Measurements from ENCODE around the gene RBM48.
"Not testable (repeated sequence)": the region's sequence is repeated elsewhere in the genome, so short reads cannot be mapped to it uniquely, and the experiment has no call there.

Gene RBM48

DNA sequence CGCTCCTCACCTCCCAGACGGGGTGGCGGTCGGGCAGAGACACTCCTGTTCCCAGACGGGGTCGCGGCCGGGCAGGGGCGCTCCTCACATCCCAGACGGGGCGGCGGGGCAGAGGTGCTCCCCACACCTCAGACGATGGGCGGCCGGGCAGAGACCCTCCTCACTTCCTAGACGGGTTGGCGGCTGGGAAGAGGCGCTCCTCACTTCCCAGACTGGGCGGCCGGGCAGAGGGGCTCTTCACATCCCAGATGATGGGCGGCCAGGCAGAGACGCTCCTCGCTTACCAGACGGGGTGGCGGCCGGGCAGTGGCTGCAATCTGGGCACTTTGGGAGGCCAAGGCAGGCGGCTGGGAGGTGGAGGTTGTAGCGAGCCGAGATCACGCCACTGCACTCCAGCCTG, 16.5 kb downstream of the RBM48 start:
- DNase-seq (ENCODE audit: low read depth), result not testable (repeated sequence)

DNA sequence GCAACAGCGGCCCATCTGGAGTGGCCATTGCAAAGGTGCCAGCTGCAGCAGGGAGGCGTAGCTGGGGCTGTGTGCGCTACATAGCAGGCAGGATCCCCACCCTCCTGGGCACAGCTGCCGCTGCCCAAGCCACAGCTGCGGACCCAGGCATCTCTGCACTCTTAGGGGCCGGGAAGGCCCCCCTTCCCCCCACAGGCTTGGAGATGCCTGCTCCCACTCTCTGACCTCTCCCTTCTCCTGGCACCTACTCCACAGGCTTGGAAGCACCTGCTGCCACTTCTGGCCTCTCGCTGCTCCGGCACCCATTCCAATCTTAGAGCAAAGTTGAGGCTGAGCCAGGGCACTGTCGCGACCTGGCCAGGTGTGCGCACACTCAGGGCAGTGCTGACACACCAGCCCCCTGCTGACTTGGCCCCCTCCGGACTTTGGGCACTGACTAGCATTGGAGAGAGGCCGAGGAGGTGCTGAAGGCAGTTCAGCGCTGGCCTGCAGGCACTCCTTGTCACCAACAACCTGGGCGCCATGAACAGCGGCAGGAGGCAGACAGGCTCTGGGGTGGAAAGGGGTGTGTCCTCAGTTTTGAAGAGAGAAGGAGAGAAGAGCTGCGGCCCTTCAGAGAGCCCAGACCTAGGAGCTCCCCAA, 18.4 kb downstream of the RBM48 start:
- no peak for DNase-seq (ENCODE audit: low read depth)

DNA sequence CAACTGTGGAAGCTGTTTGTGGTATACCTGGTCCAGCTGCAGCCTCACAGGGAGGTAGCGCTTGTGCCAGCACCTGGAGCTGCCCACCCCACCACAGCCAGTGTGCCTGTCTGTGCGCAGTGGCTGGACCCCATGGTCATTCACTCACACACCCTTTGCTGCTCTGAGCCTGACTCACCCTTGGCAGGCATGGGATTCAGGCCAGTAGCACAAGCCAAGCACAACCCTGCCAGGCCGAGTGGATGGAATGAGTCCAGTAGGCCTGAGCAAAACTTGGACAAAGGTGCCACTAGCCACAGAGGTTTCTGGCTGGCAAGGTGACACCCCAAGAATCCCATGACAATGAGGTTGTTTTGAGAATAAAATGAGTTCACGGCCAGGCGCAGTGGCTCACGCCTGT, 19.0 kb downstream of the RBM48 start:
- DNase-seq (ENCODE audit: low read depth), result no peak

DNA sequence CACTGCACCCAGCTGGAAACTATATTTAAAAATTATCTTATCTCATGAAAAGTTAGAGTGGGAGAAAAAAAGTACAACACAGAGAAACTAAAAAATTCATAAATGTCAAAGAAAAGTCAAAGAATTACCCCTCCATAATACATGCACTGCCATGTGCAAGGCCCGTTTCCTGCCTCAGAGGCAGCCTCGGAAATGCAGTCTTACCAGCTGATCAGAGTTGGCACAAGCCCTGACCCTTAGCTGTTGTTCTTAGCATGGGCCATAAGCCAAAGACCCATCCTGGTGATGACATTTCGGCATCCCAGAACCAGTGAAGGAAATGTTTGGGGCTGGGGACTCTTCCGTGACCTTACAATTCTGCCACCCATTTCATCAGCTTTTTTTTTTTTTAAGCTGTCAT, 21.6 kb downstream of the RBM48 start:
- no peak for DNase-seq (ENCODE audit: low read depth)

DNA sequence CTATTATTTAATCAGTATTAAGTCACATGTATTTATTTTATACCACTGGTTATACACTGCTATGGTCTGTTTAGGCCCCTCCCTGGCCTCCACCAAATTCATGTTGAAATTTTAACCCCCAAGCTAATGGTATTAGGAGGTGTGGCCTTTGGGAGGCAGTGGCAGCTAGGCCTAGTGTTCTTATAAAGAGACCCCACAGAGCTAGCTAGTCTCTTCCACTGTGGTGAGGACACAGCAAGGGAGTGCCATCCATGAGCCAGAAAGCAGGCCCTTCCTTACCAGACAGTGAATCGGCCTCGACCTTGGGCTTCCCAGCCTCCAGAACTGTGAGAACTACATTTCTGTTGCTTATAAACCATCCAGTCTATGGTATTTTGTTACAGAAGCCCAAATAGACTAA, 28.7 kb downstream of the RBM48 start:
- no peak for DNase-seq (ENCODE audit: low read depth)

DNA sequence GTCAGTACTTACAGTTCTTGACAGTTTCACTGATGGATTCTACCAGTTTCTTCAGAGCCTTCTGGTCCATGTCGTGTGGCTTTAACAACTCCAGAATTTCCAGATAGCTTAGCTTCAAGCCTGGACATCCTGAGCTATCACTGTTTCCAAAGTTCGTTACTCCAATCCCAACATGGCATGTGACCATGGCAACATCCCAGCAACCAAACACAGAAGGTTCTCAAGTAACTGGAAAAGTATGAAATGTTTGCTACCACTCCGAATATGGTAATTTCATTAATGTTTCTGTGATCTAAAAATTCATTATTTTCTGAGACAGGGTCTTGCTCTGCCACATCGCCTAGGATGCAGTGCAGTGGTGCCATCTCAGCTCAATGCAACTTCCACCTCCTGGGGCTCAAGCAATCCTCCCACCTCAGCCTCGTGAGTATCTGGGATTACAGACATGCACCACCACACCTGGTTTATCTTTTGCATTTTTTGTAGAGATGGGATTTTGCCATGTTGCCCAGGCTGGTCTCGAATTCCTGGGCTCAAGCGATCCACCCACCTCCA, 29.3 kb downstream of the RBM48 start:
- no peak for DNase-seq (ENCODE audit: low read depth)

DNA sequence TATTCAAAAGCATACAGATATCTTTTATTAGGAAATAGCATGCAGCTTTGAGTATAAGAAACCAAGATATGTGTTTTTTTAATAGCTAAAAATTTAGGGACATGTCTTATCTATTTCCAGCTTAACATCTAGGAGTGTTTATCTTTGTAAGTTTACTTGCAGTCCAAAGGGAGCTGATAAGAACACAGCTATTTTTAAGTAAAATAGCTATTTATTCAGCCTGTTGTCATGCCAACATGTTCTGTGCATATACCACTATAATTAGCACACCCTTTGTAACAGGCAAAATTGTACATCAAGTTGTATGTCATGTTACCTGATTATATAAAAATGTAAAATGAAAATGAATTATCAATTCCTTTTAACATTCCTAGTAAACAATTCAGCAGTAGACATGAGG, 32.0 kb downstream of the RBM48 start:
- no peak for DNase-seq (ENCODE audit: low read depth)

DNA sequence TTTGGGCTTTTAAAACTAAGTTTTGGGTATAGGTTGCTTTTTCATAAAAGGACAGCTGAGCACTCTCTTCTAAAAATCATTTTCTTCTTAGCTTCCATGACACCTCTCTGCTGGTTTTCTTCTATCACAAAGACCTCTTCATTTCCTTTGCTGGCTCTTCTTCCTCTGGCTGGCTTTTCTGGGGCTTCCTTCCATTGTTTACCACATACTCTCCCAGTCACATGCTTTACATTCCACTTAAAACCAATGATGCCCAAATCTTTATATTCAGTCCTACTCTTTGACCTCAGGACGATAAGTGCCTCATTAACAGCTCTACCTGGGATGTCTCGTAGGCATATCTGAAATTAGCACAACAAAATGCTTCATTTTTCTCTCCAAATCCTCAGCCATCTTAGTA, 34.8 kb downstream of the RBM48 start:
- DNase-seq (ENCODE audit: low read depth), result no peak

DNA sequence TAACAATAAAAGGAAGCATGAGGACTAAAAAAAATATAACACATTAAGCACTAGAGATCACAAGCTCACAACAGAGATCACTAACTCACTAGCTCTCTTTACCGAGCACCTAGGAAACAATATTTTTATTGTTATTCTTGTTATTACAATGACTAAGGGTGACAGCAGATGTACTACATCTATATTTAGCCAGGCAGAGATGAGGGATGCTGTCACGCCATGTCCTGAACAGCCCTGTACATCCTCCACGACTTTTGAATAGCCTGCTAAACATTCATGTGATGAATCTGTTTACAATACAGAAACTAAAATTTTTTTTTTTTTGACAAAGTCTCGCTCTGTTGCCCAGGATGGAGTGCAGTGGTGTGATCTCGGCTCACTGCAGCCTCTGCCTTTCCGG, 38.9 kb downstream of the RBM48 start:
- no peak for DNase-seq (ENCODE audit: low read depth)

DNA sequence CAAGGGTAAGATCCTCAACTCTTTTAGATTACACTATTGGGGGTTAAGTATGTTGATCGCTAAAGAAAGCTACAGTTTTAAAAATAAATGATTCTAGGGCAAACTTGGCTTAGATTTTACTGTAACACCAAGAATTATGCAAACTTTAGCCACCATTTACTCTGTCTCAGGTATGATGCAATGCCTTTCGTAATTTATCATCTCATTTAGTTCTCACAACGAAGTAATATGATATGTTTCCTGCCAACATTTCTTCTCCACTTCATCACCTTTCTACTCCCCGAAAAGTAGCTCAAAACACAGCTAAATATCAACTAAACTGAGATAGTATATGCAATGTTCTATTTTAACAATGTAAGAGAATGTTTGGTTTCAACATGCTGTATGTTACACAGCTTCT, 40.5 kb downstream of the RBM48 start:
- DNase-seq (ENCODE audit: low read depth), result no peak

DNA sequence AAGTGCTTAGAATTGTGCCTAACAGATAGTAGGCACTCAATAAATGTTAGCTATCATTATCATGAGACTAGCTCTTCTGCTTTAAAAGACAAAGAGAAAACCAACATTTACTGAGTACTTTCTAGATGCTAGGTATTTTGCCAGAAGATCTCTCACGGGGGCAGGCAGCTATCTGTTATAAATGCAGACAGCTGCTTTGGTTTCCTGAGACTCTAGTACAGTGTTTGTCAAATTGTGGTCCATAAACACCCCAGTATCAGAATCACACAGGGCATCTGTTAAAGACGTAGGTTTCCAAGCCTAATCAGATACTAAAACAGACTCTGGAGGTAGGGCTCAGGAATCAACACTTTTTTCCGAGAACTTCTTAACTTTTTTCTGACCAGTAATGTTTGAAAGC, 47.7 kb downstream of the RBM48 start:
- no peak for DNase-seq (ENCODE audit: low read depth)

DNA sequence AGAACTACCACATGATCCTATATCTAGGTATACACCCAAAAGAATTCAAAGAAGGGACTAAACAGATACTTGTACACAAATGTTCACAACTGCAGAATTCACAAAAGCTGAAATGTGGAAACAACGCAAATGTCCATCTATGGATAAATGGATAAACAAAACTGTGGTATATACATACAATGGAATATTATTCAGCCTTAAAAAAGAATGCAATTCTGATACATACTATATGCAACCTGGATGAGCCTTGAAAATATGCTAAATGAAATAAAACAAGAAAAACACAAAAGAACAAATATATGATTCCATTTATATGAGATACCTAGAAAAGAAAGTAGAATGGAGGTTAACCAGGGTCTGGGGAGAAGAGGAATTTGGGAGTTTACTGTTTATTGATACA, 54.4 kb downstream of the RBM48 start:
- no peak for DNase-seq (ENCODE audit: low read depth)

DNA sequence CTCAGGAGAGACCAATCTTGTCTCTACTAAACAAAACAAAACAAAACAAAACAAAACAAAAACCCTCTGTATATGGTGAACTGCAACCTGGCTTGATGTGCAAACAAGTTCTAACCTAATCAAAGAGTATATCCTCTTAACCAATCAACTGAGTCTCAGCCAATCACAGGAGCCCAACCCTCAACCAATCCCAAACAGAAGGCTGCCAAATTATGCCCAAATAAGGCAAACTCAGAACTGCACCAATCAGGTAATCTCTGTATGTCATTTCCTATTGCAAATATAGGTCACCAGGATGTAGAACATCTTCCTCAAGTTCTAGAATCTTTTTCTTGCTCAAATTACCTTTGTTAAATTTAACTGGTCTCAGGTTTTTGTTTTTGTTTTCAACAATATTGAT, 56.4 kb downstream of the RBM48 start:
- DNase-seq (ENCODE audit: low read depth), result no peak

DNA sequence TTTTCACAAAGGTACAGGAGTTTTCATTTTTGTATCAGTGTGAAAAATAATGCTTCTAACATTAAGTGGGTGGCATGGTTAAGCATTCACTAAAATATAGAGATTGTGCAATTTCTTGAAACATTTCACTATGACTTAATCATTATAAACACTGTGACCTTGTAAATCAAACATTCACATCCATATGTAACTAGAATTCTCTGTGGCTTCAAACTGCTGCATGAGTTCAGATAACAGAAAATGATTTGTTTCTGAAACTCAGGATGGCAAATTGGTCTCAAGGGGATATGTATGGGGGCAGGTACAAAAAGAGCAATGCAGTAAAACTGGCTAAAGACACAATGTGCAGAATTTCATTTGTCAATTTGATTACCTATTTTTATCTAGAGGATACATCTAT, 57.8 kb downstream of the RBM48 start:
- DNase-seq (ENCODE audit: low read depth), result no peak

DNA sequence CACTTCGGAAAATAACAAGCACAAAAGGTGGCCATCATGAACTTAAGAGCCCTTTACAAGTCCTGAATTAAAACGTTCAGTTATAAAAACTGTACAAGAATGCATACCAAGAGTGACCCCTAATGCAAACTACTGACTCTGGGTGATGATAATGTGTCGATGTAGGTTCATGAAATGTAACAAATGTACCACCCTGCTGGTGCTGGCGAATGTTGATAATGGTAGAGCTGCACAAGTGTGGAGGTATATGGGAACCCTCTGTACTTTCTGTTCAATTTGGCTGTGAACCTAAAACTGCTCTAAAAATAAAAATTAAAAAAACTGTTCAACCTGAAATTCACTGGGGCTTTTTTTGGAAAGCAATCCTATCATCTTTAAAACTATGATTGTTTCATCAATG, 58.2 kb downstream of the RBM48 start:
- DNase-seq (ENCODE audit: low read depth), result no peak

Measured in activated T-cell treated with anti-CD3 and anti-CD28 coated beads for 24 hours (primary cell).